ENCODE measurements around the gene NCOA3. TPM values are rescaled to one million over a fixed set of nuclear protein-coding genes. Genes with fewer than 3 reads are reported as not detected.
A peak's percentile ranks its signal among the peaks of the same experiment; 100 is the strongest.

Gene NCOA3
- total RNA-seq, 1 experiment from 2014 or later, result 31.1 TPM

DNA sequence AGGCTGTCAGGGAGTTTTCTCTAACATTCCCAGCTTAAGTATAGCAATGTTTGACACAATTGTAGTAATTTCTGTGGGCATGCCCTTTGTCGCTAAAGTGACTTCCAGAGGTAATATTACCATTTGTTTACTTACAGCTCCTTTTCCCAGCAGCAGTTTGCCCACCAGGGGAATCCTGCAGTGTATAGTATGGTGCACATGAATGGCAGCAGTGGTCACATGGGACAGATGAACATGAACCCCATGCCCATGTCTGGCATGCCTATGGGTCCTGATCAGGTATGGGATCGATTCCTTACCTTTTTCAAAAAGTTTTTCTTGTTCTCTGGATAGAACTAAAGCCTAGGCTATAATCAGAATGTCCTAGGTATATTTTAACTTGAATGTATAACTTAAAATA is 151.1 kb downstream of the NCOA3 start:
- CTCF ChIA-PET, result no interaction called here
- Histone ChIP-seq H3K4me1 (ENCODE audit: insufficient read depth, low read length) (no peaks in the 10 kb centered on the region), H2AFZ (ENCODE audit: low read length) (no peak overlapping the region), H4K20me1 (ENCODE audit: low read length) (no peaks in the 10 kb centered on the region), H3K27me3 (ENCODE audit: low read length) (no peaks in the 10 kb centered on the region), H3K9ac (ENCODE audit: low read length) (no peak overlapping the region), H3K9me2 (replicated peaks; ENCODE audit: low read length) (no peaks in the 10 kb centered on the region), H3K27ac (ENCODE audit: low read length) (no peak overlapping the region), H3K9me3 (ENCODE audit: low read length) (no peaks in the 10 kb centered on the region), H3K4me2 (ENCODE audit: low read length) (no peak overlapping the region), H3K4me3 (ENCODE audit: low read length) (no peak overlapping the region), H3K79me2 (ENCODE audit: low read length) (no peaks in the 10 kb centered on the region), H3F3A (ENCODE audit: low read length, unreplicated experiment) (no peaks in the 10 kb centered on the region), H3K36me3 (ENCODE audit: low read depth, low read length) (peaks cover 69% of the 10 kb centered on the region)
- no peak for DNase-seq
- TF ChIP-seq EZH2 (IDR thresholded peaks at IDR 0.05; ENCODE audit: low read length, unreplicated experiment) (no peak), EZH2phosphoT487 (IDR thresholded peaks at IDR 0.05; ENCODE audit: borderline replicate concordance, low read length) (no peak)
- TF ChIP-seq, protein P1, sequence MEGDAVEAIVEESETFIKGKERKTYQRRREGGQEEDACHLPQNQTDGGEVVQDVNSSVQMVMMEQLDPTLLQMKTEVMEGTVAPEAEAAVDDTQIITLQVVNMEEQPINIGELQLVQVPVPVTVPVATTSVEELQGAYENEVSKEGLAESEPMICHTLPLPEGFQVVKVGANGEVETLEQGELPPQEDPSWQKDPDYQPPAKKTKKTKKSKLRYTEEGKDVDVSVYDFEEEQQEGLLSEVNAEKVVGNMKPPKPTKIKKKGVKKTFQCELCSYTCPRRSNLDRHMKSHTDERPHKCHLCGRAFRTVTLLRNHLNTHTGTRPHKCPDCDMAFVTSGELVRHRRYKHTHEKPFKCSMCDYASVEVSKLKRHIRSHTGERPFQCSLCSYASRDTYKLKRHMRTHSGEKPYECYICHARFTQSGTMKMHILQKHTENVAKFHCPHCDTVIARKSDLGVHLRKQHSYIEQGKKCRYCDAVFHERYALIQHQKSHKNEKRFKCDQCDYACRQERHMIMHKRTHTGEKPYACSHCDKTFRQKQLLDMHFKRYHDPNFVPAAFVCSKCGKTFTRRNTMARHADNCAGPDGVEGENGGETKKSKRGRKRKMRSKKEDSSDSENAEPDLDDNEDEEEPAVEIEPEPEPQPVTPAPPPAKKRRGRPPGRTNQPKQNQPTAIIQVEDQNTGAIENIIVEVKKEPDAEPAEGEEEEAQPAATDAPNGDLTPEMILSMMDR (conservative IDR thresholded peaks at IDR 0.05; ENCODE audit: low read depth, low read length), result no peak
- no TSS peak for BruUV-seq (replicated peaks)
- POLR2A ChIA-PET (ENCODE audit: unreplicated experiment), result no interaction called here
- peak; percentile 12; the same call in 1 of the 2 replicates for ATAC-seq
- intact Hi-C loops (cut with micrococcal nuclease), result no loop called here

DNA sequence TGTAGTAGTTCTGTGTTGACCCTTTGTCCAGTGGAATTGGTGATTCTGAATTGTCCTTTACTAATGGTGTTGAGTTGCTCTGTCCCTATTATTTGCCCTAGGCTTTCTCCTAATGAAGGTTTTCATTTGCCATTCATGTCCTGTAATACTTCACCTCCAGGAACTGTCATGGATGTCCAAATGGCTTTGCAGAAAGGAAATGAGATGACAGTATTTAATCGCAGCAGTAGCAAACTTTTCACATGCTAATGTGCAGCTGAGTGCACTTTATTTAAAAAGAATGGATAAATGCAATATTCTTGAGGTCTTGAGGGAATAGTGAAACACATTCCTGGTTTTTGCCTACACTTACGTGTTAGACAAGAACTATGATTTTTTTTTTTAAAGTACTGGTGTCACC is 152.2 kb downstream of the NCOA3 start:
- no peaks in the 10 kb centered on the region for H4K20me1 ChIP-seq (ENCODE audit: low read length)
- H3K27me3 ChIP-seq (ENCODE audit: low read length), result no peaks in the 10 kb centered on the region
- no peaks in the 10 kb centered on the region for H3K9me3 ChIP-seq (ENCODE audit: low read length)
- BruUV-seq (replicated peaks), result no TSS peak
- no peak overlapping the region for H3K27ac ChIP-seq (ENCODE audit: low read length)
- TF ChIP-seq EZH2phosphoT487 (IDR thresholded peaks at IDR 0.05; ENCODE audit: borderline replicate concordance, low read length), result no peak
- TF ChIP-seq, protein P1 (conservative IDR thresholded peaks at IDR 0.05; ENCODE audit: low read depth, low read length), result no peak
- peaks cover 76% of the 10 kb centered on the region for H3K36me3 ChIP-seq (ENCODE audit: low read depth, low read length)
- ChIA-PET CTCF (no interaction called here), POLR2A (ENCODE audit: unreplicated experiment) (interaction anchor here (0.7 kb wide), 1 partner anchor 17 kb away, joined by 26 read pairs; no protein-coding TSS in a partner anchor)
- no peaks in the 10 kb centered on the region for H3F3A ChIP-seq (ENCODE audit: low read length, unreplicated experiment)
- ATAC-seq (no peak), DNase-seq (no peak)
- no peak overlapping the region for H2AFZ ChIP-seq (ENCODE audit: low read length)
- no peaks in the 10 kb centered on the region for H3K79me2 ChIP-seq (ENCODE audit: low read length)
- H3K9ac ChIP-seq (ENCODE audit: low read length), result no peak overlapping the region
- intact Hi-C loops (cut with micrococcal nuclease), result no loop called here
- H3K9me2 ChIP-seq (replicated peaks; ENCODE audit: low read length), result no peaks in the 10 kb centered on the region
- H3K4me3 ChIP-seq (ENCODE audit: low read length), result no peak overlapping the region
- H3K4me1 ChIP-seq (ENCODE audit: insufficient read depth, low read length), result no peaks in the 10 kb centered on the region
- H3K4me2 ChIP-seq (ENCODE audit: low read length), result no peak overlapping the region

DNA sequence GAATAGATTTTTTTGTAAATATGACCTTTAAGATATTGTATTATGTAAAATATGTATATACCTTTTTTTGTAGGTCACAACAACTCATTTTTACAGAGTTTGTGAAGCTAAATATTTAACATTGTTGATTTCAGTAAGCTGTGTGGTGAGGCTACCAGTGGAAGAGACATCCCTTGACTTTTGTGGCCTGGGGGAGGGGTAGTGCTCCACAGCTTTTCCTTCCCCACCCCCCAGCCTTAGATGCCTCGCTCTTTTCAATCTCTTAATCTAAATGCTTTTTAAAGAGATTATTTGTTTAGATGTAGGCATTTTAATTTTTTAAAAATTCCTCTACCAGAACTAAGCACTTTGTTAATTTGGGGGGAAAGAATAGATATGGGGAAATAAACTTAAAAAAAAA is 152.7 kb downstream of the NCOA3 start:
- Histone ChIP-seq H3K27ac (ENCODE audit: low read length) (no peak overlapping the region), H4K20me1 (ENCODE audit: low read length) (no peaks in the 10 kb centered on the region), H3K9ac (ENCODE audit: low read length) (no peak overlapping the region), H3K9me2 (replicated peaks; ENCODE audit: low read length) (no peaks in the 10 kb centered on the region), H3K4me1 (ENCODE audit: insufficient read depth, low read length) (no peaks in the 10 kb centered on the region), H3K9me3 (ENCODE audit: low read length) (no peaks in the 10 kb centered on the region), H3K4me2 (ENCODE audit: low read length) (no peak overlapping the region), H3K36me3 (ENCODE audit: low read depth, low read length) (peaks cover 76% of the 10 kb centered on the region), H3F3A (ENCODE audit: low read length, unreplicated experiment) (no peaks in the 10 kb centered on the region), H3K4me3 (ENCODE audit: low read length) (no peak overlapping the region), H3K27me3 (ENCODE audit: low read length) (no peaks in the 10 kb centered on the region), H2AFZ (ENCODE audit: low read length) (no peak overlapping the region), H3K79me2 (ENCODE audit: low read length) (no peaks in the 10 kb centered on the region)
- DNase-seq, result no peak
- ChIA-PET CTCF (no interaction called here), POLR2A (ENCODE audit: unreplicated experiment) (interaction anchor here (0.7 kb wide), 1 partner anchor 224 kb away, joined by 3 read pairs; no protein-coding TSS in a partner anchor)
- intact Hi-C loops (cut with micrococcal nuclease), result no loop called here
- TF ChIP-seq EZH2 (IDR thresholded peaks at IDR 0.05; ENCODE audit: low read length, unreplicated experiment) (no peak), EZH2phosphoT487 (IDR thresholded peaks at IDR 0.05; ENCODE audit: borderline replicate concordance, low read length) (no peak)
- TF ChIP-seq, protein P1 (conservative IDR thresholded peaks at IDR 0.05; ENCODE audit: low read depth, low read length), result no peak
- TSS peak; percentile 13 for BruUV-seq (replicated peaks)
- no peak for ATAC-seq
